HFFc6 (cell line): ENCODE measurements around the gene PITPNC1. TPM values are rescaled to one million over a fixed set of nuclear protein-coding genes. Genes with fewer than 3 reads are reported as not detected.

ENCODE experiments used
- DNase-seq: peaks from one replicate; pipeline ENCODE4 v3.0.0-alpha.2; 2018
- H3K27ac Mint-ChIP-seq: 2 replicates; pipeline ENCODE4 v1.8.0; 2020; ENCODE audit warnings: mild to moderate bottlenecking, mixed read lengths
- H3K27me3 Mint-ChIP-seq: 2 replicates; pipeline ENCODE4 v1.8.0; 2021; ENCODE audit warnings: mild to moderate bottlenecking, moderate library complexity, mixed read lengths; ENCODE audit not compliant: insufficient read depth
- H3K36me3 Mint-ChIP-seq: 2 replicates; pipeline ENCODE4 v1.8.0; 2021; ENCODE audit warnings: low read depth, mixed read lengths
- H3K4me1 Mint-ChIP-seq: 2 replicates; pipeline ENCODE4 v1.8.0; 2020; ENCODE audit warnings: low read depth, mixed read lengths
- H3K4me3 Mint-ChIP-seq: 2 replicates; pipeline ENCODE4 v1.8.0; 2020; ENCODE audit warnings: mild to moderate bottlenecking, moderate library complexity, mixed read lengths
- H3K9me3 Mint-ChIP-seq: 2 replicates; pipeline ENCODE4 v1.8.0; 2020; ENCODE audit warnings: mild to moderate bottlenecking, mixed read lengths
- CTCF ChIP-seq: fragments of 200-600 bp; sonication (generic); IDR thresholded peaks from 2 replicates; pipeline ENCODE4 v1.5.0; 2021; ENCODE audit warnings: antibody characterized with exemption, mild to moderate bottlenecking
- total RNA-seq, 6 experiments: library from RNA; stranded (reverse); fragmentation: NEBNext Ultra II Directional; extraction: Animal tissue kit (Norgen Biotek cat#: 25700); gene quantifications; 2 replicates in 1 of 6; 3 replicates in 5 of 6; pipeline ENCODE4 v1.2.3, GENCODE V29; 2021

PITPNC1 gene
- total RNA-seq, 6 experiments from 2014 or later = 6.9 to 11.1 (median 7.7) TPM

- Mint-ChIP-seq H3K27me3 (peaks cover 2% of the 10 kb centered on the region; the same call in 1 of the 2 replicates), H3K4me3 (no peak overlapping the region), H3K4me1 (0 out of 2 replicates have a peak, but pooled peaks cover 5% of the 10 kb centered on the region), H3K9me3 (peaks cover 10% of the 10 kb centered on the region; the same call in 1 of the 2 replicates), H3K36me3 (peaks cover 9% of the 10 kb centered on the region; the same call in 1 of the 2 replicates), H3K27ac (no peak overlapping the region)
- no peak for DNase-seq
- TF ChIP-seq CTCF = no peak
These were observed 34.3 kb downstream of the PITPNC1 start for GRCh38 chr17:67411397-67411796.

- Mint-ChIP-seq H3K36me3 (peaks cover 9% of the 10 kb centered on the region; the same call in 1 of the 2 replicates), H3K27me3 (peaks cover 2% of the 10 kb centered on the region; the same call in 1 of the 2 replicates), H3K4me1 (0 out of 2 replicates have a peak, but pooled peaks cover 5% of the 10 kb centered on the region), H3K4me3 (no peak overlapping the region), H3K27ac (no peak overlapping the region), H3K9me3 (peaks cover 10% of the 10 kb centered on the region; the same call in 1 of the 2 replicates)
- no peak for TF ChIP-seq CTCF
- DNase-seq = no peak
These were observed 35.0 kb downstream of the PITPNC1 start for GRCh38 chr17:67412032-67412431.

- no peak for DNase-seq
- Mint-ChIP-seq H3K36me3 (peaks cover 9% of the 10 kb centered on the region; the same call in 1 of the 2 replicates), H3K4me1 (peaks cover 5% of the 10 kb centered on the region; the same call in 1 of the 2 replicates), H3K4me3 (no peak overlapping the region), H3K27me3 (peaks cover 2% of the 10 kb centered on the region; the same call in 1 of the 2 replicates), H3K9me3 (peaks cover 10% of the 10 kb centered on the region; the same call in 1 of the 2 replicates), H3K27ac (no peak overlapping the region)
- TF ChIP-seq CTCF = no peak
These were observed 35.9 kb downstream of the PITPNC1 start for GRCh38 chr17:67412941-67413340.

- Mint-ChIP-seq H3K9me3 (peaks cover 10% of the 10 kb centered on the region; the same call in 1 of the 2 replicates), H3K27ac (no peak overlapping the region), H3K36me3 (peaks cover 9% of the 10 kb centered on the region; the same call in 1 of the 2 replicates), H3K27me3 (peaks cover 2% of the 10 kb centered on the region; the same call in 1 of the 2 replicates), H3K4me1 (peaks cover 9% of the 10 kb centered on the region), H3K4me3 (no peak overlapping the region)
- no peak for TF ChIP-seq CTCF
- DNase-seq = no peak
These were observed 36.3 kb downstream of the PITPNC1 start for GRCh38 chr17:67413388-67413787.

GRCh38 chr17:67414130-67414529 lies 37.0 kb downstream of the PITPNC1 start:
- no peak for TF ChIP-seq CTCF
- Mint-ChIP-seq H3K27ac (no peak overlapping the region), H3K27me3 (peaks cover 2% of the 10 kb centered on the region; the same call in 1 of the 2 replicates), H3K36me3 (peaks cover 9% of the 10 kb centered on the region; the same call in 1 of the 2 replicates), H3K9me3 (peaks cover 6% of the 10 kb centered on the region; the same call in 1 of the 2 replicates), H3K4me1 (peaks cover 6% of the 10 kb centered on the region), H3K4me3 (no peak overlapping the region)
- no peak for DNase-seq
